Stomach (tissue), 4 donors: ENCODE data around the gene CSNK2A3.

Experiments used
- CTCF ChIP-seq, 7 experiments: fragments of 450-650 bp in 4 of 7; fragments of 200-600 bp in 3 of 7; sonication (generic) in 3 of 7; IDR thresholded peaks; one replicate each; pipeline ENCODE4 v1.5.1; 2016 to 2019; ENCODE audit warnings: antibody characterized with exemption in 7 of 7, control low read depth in 2 of 7, mild to moderate bottlenecking in 1 of 7
- POLR2AphosphoS5 ChIP-seq, 3 donors: sonication (generic); formaldehyde crosslinking; IDR thresholded peaks; one replicate each; pipeline ENCODE4 v1.6.1; 2016; ENCODE audit warnings: antibody characterized with exemption in 3 of 3

DNA sequence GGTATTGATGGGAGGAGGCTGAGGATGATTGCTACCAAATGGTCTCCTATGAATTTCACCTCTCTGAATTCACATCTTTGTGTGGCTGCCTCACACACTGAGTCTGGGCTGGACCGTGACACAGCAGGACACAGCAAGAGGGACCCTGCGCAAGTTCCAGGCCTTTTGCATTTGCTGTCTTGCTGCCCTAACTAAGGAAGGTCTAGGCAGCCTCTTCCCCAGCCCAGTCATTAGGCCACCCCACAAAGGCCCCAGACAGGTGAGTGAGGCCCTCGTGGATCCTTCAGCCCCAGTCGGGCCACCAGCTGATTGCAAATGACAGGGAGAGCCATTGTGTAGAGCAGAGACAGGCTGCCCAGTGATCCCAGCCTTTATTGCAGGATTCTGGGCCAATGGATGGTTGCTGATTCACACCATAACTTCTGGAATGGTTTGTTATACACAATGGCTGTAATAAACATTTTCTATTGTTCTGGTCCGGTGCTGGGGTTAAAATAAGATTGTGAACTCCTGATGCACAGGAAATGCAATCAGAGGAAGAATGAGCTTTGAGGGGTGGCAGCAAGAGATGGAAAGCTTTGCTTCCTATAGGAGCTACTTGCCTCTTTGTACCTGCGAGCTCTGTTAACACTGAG is 28.5 kb upstream of the CSNK2A3 start:
- TF ChIP-seq POLR2AphosphoS5 (IDR thresholded peaks at IDR 0.05) (no peak), CTCF (IDR thresholded peaks at IDR 0.05) (no peak)
